ENCODE measurements around the gene ZDBF2.

DNA sequence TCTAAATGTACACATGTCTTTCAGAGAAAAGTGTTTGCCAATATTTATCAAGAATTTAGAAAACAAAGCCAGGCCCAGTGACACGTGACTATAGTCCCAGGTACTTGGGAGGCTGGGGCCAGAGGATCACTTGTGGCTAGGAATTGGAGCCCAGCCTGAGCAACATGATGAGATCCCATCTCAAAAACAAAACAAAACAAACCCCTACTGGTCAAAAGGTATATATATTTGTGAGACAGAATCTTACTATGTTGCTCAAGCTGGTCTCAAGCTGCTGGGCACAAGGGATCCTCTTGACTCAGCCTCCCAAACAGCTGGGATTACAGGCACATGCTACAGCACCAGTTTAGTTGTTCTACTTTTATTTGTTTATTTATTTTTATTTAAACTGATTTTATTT, 79.2 kb downstream of the ZDBF2 start:
- TF ChIP-seq, protein P1, sequence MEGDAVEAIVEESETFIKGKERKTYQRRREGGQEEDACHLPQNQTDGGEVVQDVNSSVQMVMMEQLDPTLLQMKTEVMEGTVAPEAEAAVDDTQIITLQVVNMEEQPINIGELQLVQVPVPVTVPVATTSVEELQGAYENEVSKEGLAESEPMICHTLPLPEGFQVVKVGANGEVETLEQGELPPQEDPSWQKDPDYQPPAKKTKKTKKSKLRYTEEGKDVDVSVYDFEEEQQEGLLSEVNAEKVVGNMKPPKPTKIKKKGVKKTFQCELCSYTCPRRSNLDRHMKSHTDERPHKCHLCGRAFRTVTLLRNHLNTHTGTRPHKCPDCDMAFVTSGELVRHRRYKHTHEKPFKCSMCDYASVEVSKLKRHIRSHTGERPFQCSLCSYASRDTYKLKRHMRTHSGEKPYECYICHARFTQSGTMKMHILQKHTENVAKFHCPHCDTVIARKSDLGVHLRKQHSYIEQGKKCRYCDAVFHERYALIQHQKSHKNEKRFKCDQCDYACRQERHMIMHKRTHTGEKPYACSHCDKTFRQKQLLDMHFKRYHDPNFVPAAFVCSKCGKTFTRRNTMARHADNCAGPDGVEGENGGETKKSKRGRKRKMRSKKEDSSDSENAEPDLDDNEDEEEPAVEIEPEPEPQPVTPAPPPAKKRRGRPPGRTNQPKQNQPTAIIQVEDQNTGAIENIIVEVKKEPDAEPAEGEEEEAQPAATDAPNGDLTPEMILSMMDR (IDR thresholded peaks at IDR 0.05): no peak
- TF ChIP-seq POLR2A (IDR thresholded peaks at IDR 0.05): no peak
